ENCODE data around the gene RTN4. TPM values are rescaled to one million over a fixed set of nuclear protein-coding genes. Genes with fewer than 3 reads are reported as not detected.

The RTN4 gene
- total and polyA plus RNA-seq, 2 donors from 2014 or later = 296 to 329 TPM

DNA sequence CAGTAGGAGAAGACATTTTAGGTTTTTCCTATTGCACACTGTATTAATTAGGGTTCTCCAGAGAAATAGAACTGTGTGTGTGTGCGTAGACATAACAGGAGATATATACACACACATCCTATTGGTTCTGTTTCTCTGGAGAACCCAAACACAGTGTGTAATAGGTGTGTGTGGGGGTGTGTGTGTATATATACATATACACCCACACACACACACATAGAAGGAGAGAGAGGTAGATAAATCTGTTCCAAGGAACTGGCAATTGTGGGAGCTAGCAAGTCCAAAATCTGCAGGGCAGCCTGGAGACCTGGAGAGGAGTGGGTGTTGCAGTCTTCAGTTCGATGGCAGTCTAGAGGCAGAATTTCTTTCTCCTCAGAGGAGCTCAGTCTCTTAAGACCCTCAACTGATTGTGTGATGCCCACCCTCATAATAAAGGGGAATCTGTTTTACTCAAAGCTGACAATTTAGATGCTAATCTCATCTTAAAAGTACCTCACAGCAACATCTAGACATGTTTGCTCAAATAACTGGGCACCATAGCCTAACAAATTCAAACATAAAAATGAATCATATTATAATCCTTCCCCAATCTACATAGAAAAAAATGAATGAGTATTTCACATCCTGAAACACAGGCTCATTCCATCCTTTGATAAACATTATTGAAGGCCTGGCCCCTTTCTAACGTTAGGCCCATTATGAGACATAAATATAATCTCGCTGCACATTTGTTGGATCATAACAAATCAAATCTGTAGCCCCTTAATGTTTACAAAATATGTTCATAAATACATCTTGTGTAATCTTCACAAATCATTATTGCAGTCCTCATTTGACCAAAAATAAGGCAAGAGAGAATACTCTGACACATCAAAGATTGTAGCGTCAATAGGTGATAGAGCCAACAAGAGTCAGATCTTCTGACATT lies 35.1 kb upstream of the RTN4 start:
- no peak for DNase-seq
- intact Hi-C loops (cut with DNase I) = no loop called here
- no peak for FAIRE-seq
- no peaks in the 10 kb centered on the region for H3K4me1 ChIP-seq (ENCODE audit: control insufficient read depth in 2 of 3, insufficient read depth in 2 of 3, low read depth in 1 of 3, low read length in 3 of 3)
- no peak overlapping the region for H3K27ac ChIP-seq (ENCODE audit: low read depth in 2 of 2, low read length in 2 of 2)
- no peaks in the 10 kb centered on the region for H3K9me3 ChIP-seq (ENCODE audit: control insufficient read depth in 2 of 3, insufficient read depth in 1 of 3, low read length in 3 of 3)
- no peak overlapping the region for H3K9ac ChIP-seq (ENCODE audit: low read length in 3 of 3)
- TF ChIP-seq, protein P1, sequence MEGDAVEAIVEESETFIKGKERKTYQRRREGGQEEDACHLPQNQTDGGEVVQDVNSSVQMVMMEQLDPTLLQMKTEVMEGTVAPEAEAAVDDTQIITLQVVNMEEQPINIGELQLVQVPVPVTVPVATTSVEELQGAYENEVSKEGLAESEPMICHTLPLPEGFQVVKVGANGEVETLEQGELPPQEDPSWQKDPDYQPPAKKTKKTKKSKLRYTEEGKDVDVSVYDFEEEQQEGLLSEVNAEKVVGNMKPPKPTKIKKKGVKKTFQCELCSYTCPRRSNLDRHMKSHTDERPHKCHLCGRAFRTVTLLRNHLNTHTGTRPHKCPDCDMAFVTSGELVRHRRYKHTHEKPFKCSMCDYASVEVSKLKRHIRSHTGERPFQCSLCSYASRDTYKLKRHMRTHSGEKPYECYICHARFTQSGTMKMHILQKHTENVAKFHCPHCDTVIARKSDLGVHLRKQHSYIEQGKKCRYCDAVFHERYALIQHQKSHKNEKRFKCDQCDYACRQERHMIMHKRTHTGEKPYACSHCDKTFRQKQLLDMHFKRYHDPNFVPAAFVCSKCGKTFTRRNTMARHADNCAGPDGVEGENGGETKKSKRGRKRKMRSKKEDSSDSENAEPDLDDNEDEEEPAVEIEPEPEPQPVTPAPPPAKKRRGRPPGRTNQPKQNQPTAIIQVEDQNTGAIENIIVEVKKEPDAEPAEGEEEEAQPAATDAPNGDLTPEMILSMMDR (IDR thresholded peaks at IDR 0.05; ENCODE audit: borderline replicate concordance, extremely low read depth, insufficient read depth) = no peak
- H3K4me3 ChIP-seq (ENCODE audit: low read length in 3 of 3) = no peak overlapping the region
- no peaks in the 10 kb centered on the region for H3K36me3 ChIP-seq (ENCODE audit: control insufficient read depth in 2 of 3, insufficient read depth in 3 of 3, low read length in 3 of 3)
- H3K27me3 ChIP-seq (ENCODE audit: control insufficient read depth, insufficient read depth, low read length) = no peaks in the 10 kb centered on the region

DNA sequence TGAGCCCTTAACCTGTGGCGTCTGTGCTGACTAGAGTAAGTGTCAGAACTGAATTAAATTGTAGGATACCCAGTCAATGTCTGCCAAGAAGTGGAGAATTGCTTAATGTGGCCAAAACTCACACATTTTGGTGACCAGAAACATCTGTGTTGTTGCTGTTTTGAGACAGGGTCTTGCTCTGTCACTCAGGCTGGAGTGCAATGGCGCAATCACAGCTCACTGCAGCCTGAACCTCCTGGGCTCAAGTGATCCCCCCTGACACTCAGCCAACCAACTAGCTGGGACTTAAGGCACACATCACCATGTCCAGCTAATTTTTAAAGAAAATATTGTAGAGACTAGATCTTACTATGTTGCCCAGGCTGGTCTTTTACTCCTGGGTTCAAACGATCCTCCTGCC lies 34.4 kb upstream of the RTN4 start:
- TF ChIP-seq, protein P1 (IDR thresholded peaks at IDR 0.05; ENCODE audit: borderline replicate concordance, extremely low read depth, insufficient read depth) = no peak
- Histone ChIP-seq H3K4me3 (ENCODE audit: low read length in 3 of 3) (no peak overlapping the region), H3K4me1 (ENCODE audit: control insufficient read depth in 2 of 3, insufficient read depth in 2 of 3, low read depth in 1 of 3, low read length in 3 of 3) (no peaks in the 10 kb centered on the region), H3K36me3 (ENCODE audit: control insufficient read depth in 2 of 3, insufficient read depth in 3 of 3, low read length in 3 of 3) (no peaks in the 10 kb centered on the region), H3K9ac (ENCODE audit: low read length in 3 of 3) (no peak overlapping the region), H3K27me3 (ENCODE audit: control insufficient read depth, insufficient read depth, low read length) (no peaks in the 10 kb centered on the region), H3K27ac (ENCODE audit: low read depth in 2 of 2, low read length in 2 of 2) (no peak overlapping the region), H3K9me3 (ENCODE audit: control insufficient read depth in 2 of 3, insufficient read depth in 1 of 3, low read length in 3 of 3) (no peaks in the 10 kb centered on the region)
- intact Hi-C loops (cut with DNase I) = no loop called here
- DNase-seq (peak in 1 of 5 donors; percentile 29), FAIRE-seq (no peak)

DNA sequence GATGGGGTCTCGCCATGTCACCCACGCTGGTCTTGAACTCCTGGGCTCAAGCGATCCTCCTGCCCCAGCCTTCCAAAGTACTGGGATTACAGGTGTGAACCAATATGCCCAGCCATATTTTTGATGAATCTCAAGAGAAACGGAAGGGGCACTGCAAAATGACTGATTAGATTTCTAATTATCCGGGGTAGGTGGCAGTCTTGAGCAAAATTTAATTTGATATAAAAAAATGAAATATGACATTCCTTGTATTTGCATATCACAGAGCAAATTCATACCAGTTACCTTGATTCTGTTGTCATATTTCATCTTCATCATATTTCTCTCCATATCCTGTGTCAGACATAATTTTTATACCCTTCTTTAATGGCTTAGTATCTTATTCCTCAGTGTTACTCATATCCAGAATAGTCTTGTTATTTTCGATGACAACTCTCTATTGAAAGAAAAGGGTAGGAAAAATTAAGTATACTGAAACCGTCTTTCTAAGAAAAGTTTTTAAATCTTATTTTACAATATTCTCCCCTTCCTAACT lies 30.0 kb upstream of the RTN4 start:
- Histone ChIP-seq H3K4me3 (ENCODE audit: low read length in 3 of 3) (no peak overlapping the region), H3K27me3 (ENCODE audit: control insufficient read depth, insufficient read depth, low read length) (no peaks in the 10 kb centered on the region), H3K36me3 (ENCODE audit: control insufficient read depth in 2 of 3, insufficient read depth in 3 of 3, low read length in 3 of 3) (no peaks in the 10 kb centered on the region), H3K9ac (ENCODE audit: low read length in 3 of 3) (no peak overlapping the region), H3K9me3 (ENCODE audit: control insufficient read depth in 2 of 3, insufficient read depth in 1 of 3, low read length in 3 of 3) (no peaks in the 10 kb centered on the region), H3K4me1 (ENCODE audit: control insufficient read depth in 2 of 3, insufficient read depth in 2 of 3, low read depth in 1 of 3, low read length in 3 of 3) (no peaks in the 10 kb centered on the region), H3K27ac (ENCODE audit: low read depth in 2 of 2, low read length in 2 of 2) (no peak overlapping the region)
- TF ChIP-seq, protein P1 (IDR thresholded peaks at IDR 0.05; ENCODE audit: borderline replicate concordance, extremely low read depth, insufficient read depth) = no peak
- FAIRE-seq = no peak
- no peak for DNase-seq
- intact Hi-C loops (cut with DNase I) = no loop called here
